SK-N-SH treated with all-trans-retinoic acid at 6 μM for 48 hours (cell line): ENCODE measurements around the gene RXFP4.

Experiments used
- ATAC-seq: fragments of 200-7000 bp; cut with Tn5 transposase; 3 replicates; pipeline ENCODE4 v1.9.1; 2020; ENCODE audit warnings: mild to moderate bottlenecking, moderate library complexity
- ARNTL ChIP-seq: fragments of 450-650 bp; formaldehyde crosslinking; IDR thresholded peaks from 2 replicates; pipeline ENCODE4 v1.5.0; 2020; ENCODE audit warnings: low read depth, mild to moderate bottlenecking, moderate library complexity, borderline replicate concordance
- BACH2 ChIP-seq: fragments of 250-450 bp; sonication (Bioruptor Pico); IDR thresholded peaks from 2 replicates; pipeline ENCODE4 v1.9.0; 2021; ENCODE audit warnings: mild to moderate bottlenecking, borderline replicate concordance
- ESRRG ChIP-seq: fragments of 250-450 bp; sonication (Bioruptor Pico); IDR thresholded peaks from 2 replicates; pipeline ENCODE4 v1.6.1; 2021; ENCODE audit warnings: mild to moderate bottlenecking
- GLIS3 ChIP-seq: fragments of 250-450 bp; sonication (Bioruptor Pico); IDR thresholded peaks from 2 replicates; pipeline ENCODE4 v1.5.0; 2020; ENCODE audit warnings: mild to moderate bottlenecking, moderate library complexity
- ISL1 ChIP-seq: fragments of 250-450 bp; sonication (Bioruptor Pico); IDR thresholded peaks from 2 replicates; pipeline ENCODE4 v2.1.2; 2022; ENCODE audit warnings: mild to moderate bottlenecking, moderate library complexity
- OSR1 ChIP-seq: fragments of 250-450 bp; sonication (Bioruptor Pico); IDR thresholded peaks from 2 replicates; pipeline ENCODE4 v1.8.0; 2022; ENCODE audit warnings: moderate library complexity, mild to moderate bottlenecking, inconsistent platforms
- PPARA ChIP-seq: fragments of 250-450 bp; sonication (Bioruptor Pico); IDR thresholded peaks from 2 replicates; pipeline ENCODE4 v1.5.0; 2020; ENCODE audit warnings: mild to moderate bottlenecking, borderline replicate concordance
- RARB ChIP-seq: fragments of 250-450 bp; sonication (Bioruptor Pico); IDR thresholded peaks from 2 replicates; pipeline ENCODE4 v1.8.0; 2021; ENCODE audit warnings: mild to moderate bottlenecking, moderate library complexity
- SNAI2 ChIP-seq: fragments of 250-450 bp; sonication (Bioruptor Pico); IDR thresholded peaks from 2 replicates; pipeline ENCODE4 v1.5.0; 2020; ENCODE audit warnings: mild to moderate bottlenecking, moderate library complexity
- TOX ChIP-seq: fragments of 250-450 bp; sonication (Bioruptor Pico); IDR thresholded peaks from 2 replicates; pipeline ENCODE4 v1.8.0; 2021; ENCODE audit warnings: mild to moderate bottlenecking, moderate library complexity, borderline replicate concordance
- ZC3H10 ChIP-seq: fragments of 250-450 bp; sonication (Bioruptor Pico); IDR thresholded peaks from 2 replicates; pipeline ENCODE4 v1.5.1; 2021; ENCODE audit warnings: mild to moderate bottlenecking, moderate library complexity
- ZFP30 ChIP-seq: fragments of 450-650 bp; formaldehyde crosslinking; IDR thresholded peaks from 2 replicates; pipeline ENCODE4 v1.5.0; 2022; ENCODE audit warnings: mild to moderate bottlenecking, moderate library complexity
- ZNF565 ChIP-seq: fragments of 450-650 bp; formaldehyde crosslinking; conservative IDR thresholded peaks from 2 replicates; pipeline ENCODE4 v1.5.0; 2020; ENCODE audit warnings: low read depth, mild to moderate bottlenecking, moderate library complexity
- ZNF70 ChIP-seq: fragments of 450-650 bp; formaldehyde crosslinking; IDR thresholded peaks from 2 replicates; pipeline ENCODE4 v1.5.0; 2020; ENCODE audit warnings: mild to moderate bottlenecking, moderate library complexity
- ZNF8 ChIP-seq: fragments of 450-650 bp; formaldehyde crosslinking; IDR thresholded peaks from 2 replicates; pipeline ENCODE4 v1.5.0; 2020; ENCODE audit warnings: mild to moderate bottlenecking, moderate library complexity
- TF ChIP-seq, protein P1 (sequence below): fragments of 250-450 bp; sonication (Bioruptor Pico); IDR thresholded peaks from 2 replicates; pipeline ENCODE4 v1.8.0; 2021; ENCODE audit warnings: low read depth, mild to moderate bottlenecking, moderate library complexity, borderline replicate concordance
- TF ChIP-seq, protein P2 (sequence below): fragments of 250-450 bp; sonication (Bioruptor Pico); IDR thresholded peaks from 2 replicates; pipeline ENCODE4 v1.5.1; 2021; ENCODE audit warnings: mild to moderate bottlenecking, moderate library complexity
- TF ChIP-seq, protein P3 (sequence below): fragments of 250-450 bp; sonication (Bioruptor Pico); IDR thresholded peaks from 2 replicates; pipeline ENCODE4 v1.5.1; 2020; ENCODE audit warnings: low read depth, mild to moderate bottlenecking, moderate library complexity
- TF ChIP-seq, protein P4 (sequence below): fragments of 250-450 bp; sonication (Bioruptor Pico); IDR thresholded peaks from 2 replicates; pipeline ENCODE4 v1.8.0; 2020; ENCODE audit warnings: mild to moderate bottlenecking, moderate library complexity, borderline replicate concordance

The RXFP4 gene

DNA sequence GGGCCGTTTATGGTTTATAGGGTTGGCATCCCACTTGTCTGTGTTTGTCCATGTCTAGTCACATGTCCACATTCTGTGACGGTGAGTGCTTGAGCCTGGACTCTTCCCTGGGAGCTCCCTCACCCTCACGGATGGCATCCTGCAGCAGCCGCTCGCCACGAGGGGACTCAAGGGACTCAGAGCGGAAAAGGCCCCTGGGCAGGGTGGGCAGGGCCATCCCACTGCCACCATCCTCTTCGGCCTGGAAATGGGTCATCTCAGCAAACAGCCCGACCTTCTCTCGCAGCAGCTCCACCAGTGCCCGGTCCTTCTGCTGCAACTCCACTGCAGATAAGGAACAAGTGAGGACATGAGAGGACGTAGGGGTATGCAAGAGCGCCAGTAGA lies 11.1 kb downstream of the RXFP4 start:
- ATAC-seq = no peak
- TF ChIP-seq, protein P1, sequence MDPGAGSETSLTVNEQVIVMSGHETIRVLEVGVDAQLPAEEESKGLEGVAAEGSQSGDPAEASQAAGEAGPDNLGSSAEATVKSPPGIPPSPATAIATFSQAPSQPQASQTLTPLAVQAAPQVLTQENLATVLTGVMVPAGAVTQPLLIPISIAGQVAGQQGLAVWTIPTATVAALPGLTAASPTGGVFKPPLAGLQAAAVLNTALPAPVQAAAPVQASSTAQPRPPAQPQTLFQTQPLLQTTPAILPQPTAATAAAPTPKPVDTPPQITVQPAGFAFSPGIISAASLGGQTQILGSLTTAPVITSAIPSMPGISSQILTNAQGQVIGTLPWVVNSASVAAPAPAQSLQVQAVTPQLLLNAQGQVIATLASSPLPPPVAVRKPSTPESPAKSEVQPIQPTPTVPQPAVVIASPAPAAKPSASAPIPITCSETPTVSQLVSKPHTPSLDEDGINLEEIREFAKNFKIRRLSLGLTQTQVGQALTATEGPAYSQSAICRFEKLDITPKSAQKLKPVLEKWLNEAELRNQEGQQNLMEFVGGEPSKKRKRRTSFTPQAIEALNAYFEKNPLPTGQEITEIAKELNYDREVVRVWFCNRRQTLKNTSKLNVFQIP (CRISPR knock-in tag) = no peak
- no peak for TF ChIP-seq GLIS3
- no peak for TF ChIP-seq ZC3H10 (CRISPR knock-in tag)
- TF ChIP-seq PPARA (CRISPR knock-in tag) = no peak
- TF ChIP-seq, protein P2, sequence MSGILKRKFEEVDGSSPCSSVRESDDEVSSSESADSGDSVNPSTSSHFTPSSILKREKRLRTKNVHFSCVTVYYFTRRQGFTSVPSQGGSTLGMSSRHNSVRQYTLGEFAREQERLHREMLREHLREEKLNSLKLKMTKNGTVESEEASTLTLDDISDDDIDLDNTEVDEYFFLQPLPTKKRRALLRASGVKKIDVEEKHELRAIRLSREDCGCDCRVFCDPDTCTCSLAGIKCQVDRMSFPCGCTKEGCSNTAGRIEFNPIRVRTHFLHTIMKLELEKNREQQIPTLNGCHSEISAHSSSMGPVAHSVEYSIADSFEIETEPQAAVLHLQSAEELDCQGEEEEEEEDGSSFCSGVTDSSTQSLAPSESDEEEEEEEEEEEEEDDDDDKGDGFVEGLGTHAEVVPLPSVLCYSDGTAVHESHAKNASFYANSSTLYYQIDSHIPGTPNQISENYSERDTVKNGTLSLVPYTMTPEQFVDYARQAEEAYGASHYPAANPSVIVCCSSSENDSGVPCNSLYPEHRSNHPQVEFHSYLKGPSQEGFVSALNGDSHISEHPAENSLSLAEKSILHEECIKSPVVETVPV (CRISPR knock-in tag) = no peak
- no peak for TF ChIP-seq ISL1 (CRISPR knock-in tag)
- no peak for TF ChIP-seq BACH2 (CRISPR knock-in tag)
- no peak for TF ChIP-seq SNAI2 (CRISPR knock-in tag)
- no peak for TF ChIP-seq ZFP30 (CRISPR knock-in tag)
- TF ChIP-seq, protein P3, sequence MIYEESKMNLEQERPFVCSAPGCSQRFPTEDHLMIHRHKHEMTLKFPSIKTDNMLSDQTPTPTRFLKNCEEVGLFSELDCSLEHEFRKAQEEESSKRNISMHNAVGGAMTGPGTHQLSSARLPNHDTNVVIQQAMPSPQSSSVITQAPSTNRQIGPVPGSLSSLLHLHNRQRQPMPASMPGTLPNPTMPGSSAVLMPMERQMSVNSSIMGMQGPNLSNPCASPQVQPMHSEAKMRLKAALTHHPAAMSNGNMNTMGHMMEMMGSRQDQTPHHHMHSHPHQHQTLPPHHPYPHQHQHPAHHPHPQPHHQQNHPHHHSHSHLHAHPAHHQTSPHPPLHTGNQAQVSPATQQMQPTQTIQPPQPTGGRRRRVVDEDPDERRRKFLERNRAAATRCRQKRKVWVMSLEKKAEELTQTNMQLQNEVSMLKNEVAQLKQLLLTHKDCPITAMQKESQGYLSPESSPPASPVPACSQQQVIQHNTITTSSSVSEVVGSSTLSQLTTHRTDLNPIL = no peak
- no peak for TF ChIP-seq ZNF565 (CRISPR knock-in tag)
- no peak for TF ChIP-seq OSR1 (CRISPR knock-in tag)
- TF ChIP-seq RARB = no peak
- TF ChIP-seq ARNTL (CRISPR knock-in tag) = no peak
- no peak for TF ChIP-seq ZNF8 (CRISPR knock-in tag)
- TF ChIP-seq ESRRG = no peak
- TF ChIP-seq, protein P4, sequence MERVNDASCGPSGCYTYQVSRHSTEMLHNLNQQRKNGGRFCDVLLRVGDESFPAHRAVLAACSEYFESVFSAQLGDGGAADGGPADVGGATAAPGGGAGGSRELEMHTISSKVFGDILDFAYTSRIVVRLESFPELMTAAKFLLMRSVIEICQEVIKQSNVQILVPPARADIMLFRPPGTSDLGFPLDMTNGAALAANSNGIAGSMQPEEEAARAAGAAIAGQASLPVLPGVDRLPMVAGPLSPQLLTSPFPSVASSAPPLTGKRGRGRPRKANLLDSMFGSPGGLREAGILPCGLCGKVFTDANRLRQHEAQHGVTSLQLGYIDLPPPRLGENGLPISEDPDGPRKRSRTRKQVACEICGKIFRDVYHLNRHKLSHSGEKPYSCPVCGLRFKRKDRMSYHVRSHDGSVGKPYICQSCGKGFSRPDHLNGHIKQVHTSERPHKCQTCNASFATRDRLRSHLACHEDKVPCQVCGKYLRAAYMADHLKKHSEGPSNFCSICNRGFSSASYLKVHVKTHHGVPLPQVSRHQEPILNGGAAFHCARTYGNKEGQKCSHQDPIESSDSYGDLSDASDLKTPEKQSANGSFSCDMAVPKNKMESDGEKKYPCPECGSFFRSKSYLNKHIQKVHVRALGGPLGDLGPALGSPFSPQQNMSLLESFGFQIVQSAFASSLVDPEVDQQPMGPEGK = no peak
- TF ChIP-seq, all 23 proteins: peak for 0

DNA sequence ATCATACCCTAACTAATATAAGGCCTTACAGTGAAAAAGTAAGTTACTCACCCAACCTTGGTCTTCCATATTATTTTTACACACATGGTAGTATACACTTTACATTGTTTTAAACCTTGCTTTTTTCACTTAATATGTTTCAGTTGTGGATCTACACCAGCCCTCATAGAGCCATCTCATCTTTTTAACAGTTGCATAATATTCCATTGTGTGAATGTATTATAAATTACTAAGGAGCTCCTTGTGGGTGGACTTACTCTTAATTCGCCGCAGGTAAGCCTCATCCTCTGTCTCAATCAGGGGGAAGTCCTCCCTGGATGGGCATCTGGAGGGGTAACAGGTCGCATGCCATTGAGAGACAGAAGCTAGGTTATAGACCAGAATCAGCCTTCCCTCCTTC lies 13.2 kb downstream of the RXFP4 start:
- ATAC-seq = no peak
- no peak for TF ChIP-seq ZNF565 (CRISPR knock-in tag)

DNA sequence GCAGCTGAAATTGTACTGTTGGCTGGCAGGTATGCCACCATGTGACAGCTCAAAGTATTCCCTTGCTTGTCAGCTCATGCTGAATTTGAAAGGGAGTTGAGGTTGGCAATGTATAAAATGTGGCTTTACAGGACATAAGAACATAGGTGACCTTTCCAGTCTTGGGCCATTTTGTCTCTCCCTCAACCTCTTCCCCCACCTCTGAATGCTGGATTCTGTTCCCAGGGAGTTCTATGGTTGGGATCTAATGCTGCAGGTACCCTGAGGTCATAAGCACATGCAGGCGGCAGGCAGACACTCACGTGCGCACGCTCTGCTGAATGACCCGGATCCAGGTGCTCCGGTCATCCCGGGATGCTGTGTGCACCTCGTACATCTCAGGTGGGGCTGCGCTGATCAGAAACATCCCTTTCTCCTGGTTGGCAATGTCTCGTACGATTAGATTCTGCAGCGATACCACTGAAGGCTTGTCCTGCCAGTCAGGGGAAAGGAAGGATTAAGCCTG lies 16.0 kb downstream of the RXFP4 start:
- no peak for TF ChIP-seq GLIS3
- TF ChIP-seq ZNF8 (CRISPR knock-in tag) = no peak
- no peak for TF ChIP-seq ZNF70 (CRISPR knock-in tag)
- no peak for TF ChIP-seq BACH2 (CRISPR knock-in tag)
- TF ChIP-seq SNAI2 (CRISPR knock-in tag) = no peak
- TF ChIP-seq RARB = no peak
- TF ChIP-seq, protein P4 = no peak
- TF ChIP-seq TOX (CRISPR knock-in tag) = no peak
- TF ChIP-seq, all 23 proteins: peak for 0
- no peak for ATAC-seq

DNA sequence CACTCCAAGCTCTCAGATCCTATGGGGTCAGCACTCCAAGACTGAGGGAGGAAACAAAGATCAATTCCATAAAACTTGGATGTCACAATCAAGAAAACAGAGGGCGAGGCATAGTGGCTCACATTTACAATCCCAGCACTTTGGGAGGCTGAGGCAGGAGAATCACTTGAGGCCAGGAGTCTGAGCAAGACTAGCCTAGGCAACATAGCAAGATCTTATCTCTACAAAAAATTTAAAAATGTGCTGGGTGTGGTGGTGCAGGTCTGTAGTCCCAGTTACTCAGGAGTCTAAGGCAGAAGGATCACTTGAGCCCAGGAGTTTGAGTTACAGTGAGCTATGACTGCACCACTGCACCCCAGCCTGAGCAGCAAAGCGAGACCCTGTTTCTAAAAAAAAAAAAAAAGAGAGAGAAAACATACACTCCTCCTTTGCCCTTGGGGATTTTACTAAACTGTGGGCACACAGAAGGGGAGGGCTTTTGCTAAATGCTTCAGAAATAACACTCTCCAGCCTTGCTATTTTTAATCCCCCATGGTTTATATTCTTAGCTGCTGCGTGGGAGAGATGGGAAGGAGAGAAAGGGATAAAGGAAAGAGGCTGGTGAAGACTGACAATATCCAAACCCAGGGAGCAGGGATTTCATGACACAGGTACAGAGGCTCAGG lies 18.8 kb downstream of the RXFP4 start:
- no peak for ATAC-seq
- TF ChIP-seq, protein P2 (CRISPR knock-in tag) = no peak
